Transverse colon (tissue), 4 donors: ENCODE results near the gene SPTLC3.

Experiments used
- EP300 ChIP-seq: sonication (generic); formaldehyde crosslinking; IDR thresholded peaks from one replicate; pipeline ENCODE4 v1.6.1; 2017; ENCODE audit warnings: antibody characterized with exemption, low read depth
- POLR2A ChIP-seq: fragments of 450-650 bp; IDR thresholded peaks from one replicate; pipeline ENCODE4 v1.6.1; 2016; ENCODE audit warnings: antibody characterized with exemption, mild to moderate bottlenecking, moderate library complexity
- POLR2AphosphoS5 ChIP-seq, 3 donors: sonication (generic); formaldehyde crosslinking; IDR thresholded peaks; one replicate each; pipeline ENCODE4 v1.6.1; 2016; ENCODE audit warnings: antibody characterized with exemption in 3 of 3
- TF ChIP-seq, protein P1 (sequence below), 5 experiments: fragments of 200-600 bp in 3 of 5; fragments of 450-650 bp in 2 of 5; sonication (generic) in 3 of 5; IDR thresholded peaks; 1 replicate in 2 of 5; 2 replicates in 3 of 5; pipeline ENCODE4 v1.5.1; 2016 to 2017; ENCODE audit warnings: antibody characterized with exemption in 5 of 5, inconsistent platforms in 3 of 5, mild to moderate bottlenecking in 2 of 5, moderate library complexity in 1 of 5

DNA sequence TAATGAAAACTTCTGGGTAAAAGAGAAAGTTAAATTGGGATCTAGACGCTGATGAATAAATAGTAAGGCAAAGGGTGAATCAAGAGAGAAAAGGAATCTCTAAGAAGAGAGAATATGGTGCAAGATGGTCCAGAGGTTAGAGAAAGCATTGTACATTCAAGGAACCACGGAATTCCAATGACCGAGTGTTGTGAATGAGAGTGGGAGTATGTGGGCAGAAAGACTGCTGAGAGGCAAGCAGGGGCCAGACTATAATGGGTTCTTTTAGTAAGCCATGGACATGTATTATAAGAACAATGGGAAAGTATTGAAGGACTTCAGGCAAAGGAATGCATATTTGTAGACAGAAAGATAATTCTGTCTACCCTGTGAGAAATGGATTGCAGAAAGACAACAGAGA, 45.2 kb downstream of the SPTLC3 start:
- no peak for TF ChIP-seq POLR2A
- TF ChIP-seq, protein P1, sequence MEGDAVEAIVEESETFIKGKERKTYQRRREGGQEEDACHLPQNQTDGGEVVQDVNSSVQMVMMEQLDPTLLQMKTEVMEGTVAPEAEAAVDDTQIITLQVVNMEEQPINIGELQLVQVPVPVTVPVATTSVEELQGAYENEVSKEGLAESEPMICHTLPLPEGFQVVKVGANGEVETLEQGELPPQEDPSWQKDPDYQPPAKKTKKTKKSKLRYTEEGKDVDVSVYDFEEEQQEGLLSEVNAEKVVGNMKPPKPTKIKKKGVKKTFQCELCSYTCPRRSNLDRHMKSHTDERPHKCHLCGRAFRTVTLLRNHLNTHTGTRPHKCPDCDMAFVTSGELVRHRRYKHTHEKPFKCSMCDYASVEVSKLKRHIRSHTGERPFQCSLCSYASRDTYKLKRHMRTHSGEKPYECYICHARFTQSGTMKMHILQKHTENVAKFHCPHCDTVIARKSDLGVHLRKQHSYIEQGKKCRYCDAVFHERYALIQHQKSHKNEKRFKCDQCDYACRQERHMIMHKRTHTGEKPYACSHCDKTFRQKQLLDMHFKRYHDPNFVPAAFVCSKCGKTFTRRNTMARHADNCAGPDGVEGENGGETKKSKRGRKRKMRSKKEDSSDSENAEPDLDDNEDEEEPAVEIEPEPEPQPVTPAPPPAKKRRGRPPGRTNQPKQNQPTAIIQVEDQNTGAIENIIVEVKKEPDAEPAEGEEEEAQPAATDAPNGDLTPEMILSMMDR (IDR thresholded peaks at IDR 0.05) = no peak
- TF ChIP-seq EP300 = no peak
- no peak for TF ChIP-seq POLR2AphosphoS5 (IDR thresholded peaks at IDR 0.05)
